ENCODE results near the gene PRKG1. TPM values are rescaled to one million over a fixed set of nuclear protein-coding genes. Genes with fewer than 3 reads are reported as not detected.

The PRKG1 gene
- total RNA-seq, 2 donors from 2014 or later, result 8.1 to 16.6 TPM

GRCh38 chr10:51792678-51793077 is 718.4 kb downstream of the PRKG1 start:
- intact Hi-C loops (cut with DNase I), result no loop called here
- no peaks in the 10 kb centered on the region for H3K36me3 ChIP-seq
- H3K4me1 ChIP-seq, result no peaks in the 10 kb centered on the region
- no peaks in the 10 kb centered on the region for H3K27me3 ChIP-seq
- H3K27ac ChIP-seq, result no peak overlapping the region
- TF ChIP-seq CTCF (IDR thresholded peaks at IDR 0.05), result no peak
- H3K9me3 ChIP-seq, result no peaks in the 10 kb centered on the region
- DNase-seq, result no peak
- H3K4me3 ChIP-seq, result no peak overlapping the region
- no peak overlapping the region for H3K9ac ChIP-seq (ENCODE audit: low read depth in 2 of 2, low read length in 2 of 2)

GRCh38 chr10:51800121-51800520 is 725.8 kb downstream of the PRKG1 start:
- no peak overlapping the region for H3K4me3 ChIP-seq
- TF ChIP-seq CTCF (IDR thresholded peaks at IDR 0.05), result no peak
- intact Hi-C loops (cut with DNase I), result no loop called here

GRCh38 chr10:51800725-51801424 is 726.6 kb downstream of the PRKG1 start:
- no peak overlapping the region for H3K4me3 ChIP-seq
- no peak for TF ChIP-seq CTCF (IDR thresholded peaks at IDR 0.05)
- intact Hi-C loops (cut with DNase I), result no loop called here
- H3K27me3 ChIP-seq, result no peaks in the 10 kb centered on the region
- no peak overlapping the region for H3K9ac ChIP-seq (ENCODE audit: low read depth in 2 of 2, low read length in 2 of 2)
- H3K36me3 ChIP-seq, result no peaks in the 10 kb centered on the region
- no peak overlapping the region for H3K27ac ChIP-seq
- H3K4me1 ChIP-seq, result no peaks in the 10 kb centered on the region
- H3K9me3 ChIP-seq, result no peaks in the 10 kb centered on the region
- no peak for DNase-seq

More at GRCh38 chr10:51800121-51800520, 725.8 kb downstream of the PRKG1 start:
- H3K9me3 ChIP-seq, result no peaks in the 10 kb centered on the region
- H3K9ac ChIP-seq (ENCODE audit: low read depth in 2 of 2, low read length in 2 of 2), result no peak overlapping the region
- no peak overlapping the region for H3K27ac ChIP-seq
- no peaks in the 10 kb centered on the region for H3K36me3 ChIP-seq
- H3K27me3 ChIP-seq, result no peaks in the 10 kb centered on the region
- DNase-seq, result no peak
- H3K4me1 ChIP-seq, result no peaks in the 10 kb centered on the region

GRCh38 chr10:51802030-51802429 is 727.7 kb downstream of the PRKG1 start:
- intact Hi-C loops (cut with DNase I), result no loop called here
- no peak overlapping the region for H3K9ac ChIP-seq (ENCODE audit: low read depth in 2 of 2, low read length in 2 of 2)
- no peak overlapping the region for H3K4me3 ChIP-seq
- TF ChIP-seq CTCF (IDR thresholded peaks at IDR 0.05), result no peak
- no peaks in the 10 kb centered on the region for H3K4me1 ChIP-seq
- no peaks in the 10 kb centered on the region for H3K36me3 ChIP-seq
- H3K9me3 ChIP-seq, result no peaks in the 10 kb centered on the region
- no peak for DNase-seq
- no peaks in the 10 kb centered on the region for H3K27me3 ChIP-seq
- H3K27ac ChIP-seq, result no peak overlapping the region

GRCh38 chr10:51804866-51805265 is 730.6 kb downstream of the PRKG1 start:
- Histone ChIP-seq H3K9me3 (no peaks in the 10 kb centered on the region), H3K9ac (ENCODE audit: low read depth in 2 of 2, low read length in 2 of 2) (no peak overlapping the region), H3K4me1 (no peaks in the 10 kb centered on the region), H3K27ac (no peak overlapping the region), H3K36me3 (no peaks in the 10 kb centered on the region), H3K4me3 (no peak overlapping the region), H3K27me3 (no peaks in the 10 kb centered on the region)
- no peak for TF ChIP-seq CTCF (IDR thresholded peaks at IDR 0.05)
- no peak for DNase-seq
- intact Hi-C loops (cut with DNase I), result no loop called here

Data from colonic mucosa (tissue), 4 donors.